Right lobe of liver (tissue), 6 donors: ENCODE results near the gene OR2A14. TPM values are rescaled to one million over a fixed set of nuclear protein-coding genes. Genes with fewer than 3 reads are reported as not detected.

Experiments
- ATAC-seq, 4 donors: fragments of 200-7000 bp; cut with Tn5 transposase; one replicate each; pipeline ENCODE4 v1.9.1; 2020; ENCODE audit warnings: mild to moderate bottlenecking in 4 of 4, moderate library complexity in 4 of 4
- DNase-seq, 3 donors: peaks; one replicate each; pipeline ENCODE4 v3.0.0-alpha.2; 2020
- H3K27ac ChIP-seq, 3 donors: fragments of 200-600 bp; one replicate each; pipeline ENCODE4 v1.8.0; 2022
- H3K27me3 ChIP-seq, 2 donors: fragments of 200-600 bp; one replicate each; pipeline ENCODE4 v1.8.0; 2022
- H3K36me3 ChIP-seq, 4 donors: fragments of 200-600 bp; sonication (generic) in 1 of 4; one replicate each; pipeline versions ENCODE4 v1.5.1 to v1.8.0; 2017 to 2022; ENCODE audit warnings: control low read depth in 1 of 4
- H3K4me1 ChIP-seq, 4 donors: fragments of 200-600 bp; sonication (generic) in 1 of 4; one replicate each; pipeline versions ENCODE4 v1.5.1 to v1.8.0; 2017 to 2022; ENCODE audit warnings: control low read depth in 1 of 4
- H3K4me3 ChIP-seq, 3 donors: fragments of 200-600 bp; one replicate each; pipeline ENCODE4 v1.8.0; 2022
- H3K9me3 ChIP-seq, 4 donors: fragments of 200-600 bp; sonication (generic) in 1 of 4; one replicate each; pipeline versions ENCODE4 v1.5.1 to v1.8.0; 2017 to 2022; ENCODE audit warnings: control low read depth in 1 of 4
- POLR2A ChIP-seq: fragments of 450-650 bp; IDR thresholded peaks from one replicate; pipeline ENCODE4 v1.6.1; 2017; ENCODE audit warnings: antibody characterized with exemption, mild to moderate bottlenecking
- WGBS: methylation state at CpG from one replicate; pipeline ENCODE4 v1.1.6; 2018; ENCODE audit warnings: low coverage, low lambda C conversion rate; ENCODE audit not compliant: insufficient coverage; ENCODE audit errors: missing lambda C conversion rate; 5-methylcytosine and 5-hydroxymethylcytosine counted together
- intact Hi-C, 2 donors: fragments of 100-400 bp; cut with DNase I; formaldehyde crosslinking; loops; one replicate each; pipeline versions ENCODE4 v1.11.2 to v1.14.1; 2022
- total RNA-seq, 6 experiments: library from RNA; depleted of rRNA in 2 of 6; stranded (reverse); fragments of >200 nt in 2 of 6; fragmentation: NEBNext Ultra II Directional in 3 of 6; extraction: Animal tissue kit (Norgen Biotek cat#: 25700) in 3 of 6; gene quantifications; one replicate each; pipeline versions ENCODE4 v1.1.0 to v1.2.4, GENCODE V29; 2016 to 2023
- TF ChIP-seq, protein P1 (sequence below), 4 donors: fragments of 200-600 bp in 3 of 4; fragments of 450-650 bp in 1 of 4; IDR thresholded peaks; one replicate each; pipeline versions ENCODE4 v1.5.1 to v1.8.0; 2016 to 2022; ENCODE audit warnings: antibody characterized with exemption in 4 of 4, mild to moderate bottlenecking in 2 of 4
- donor health status: DM: no; HTN: yes; CAD: no.
- donor health status: DM: no; HTN: no; CAD: no.
- donor health status: DM: no; HTN: no; CAD: no.
- donor health status: DM: no; HTN: yes; CAD: no.
- donor health status: DM: no; HTN: yes; CAD: no.

OR2A14 gene
- total RNA-seq, 6 experiments from 2014 or later = not detected

- ATAC-seq (no peak), DNase-seq (no peak)
- Histone ChIP-seq H3K9me3 (no peaks in the 10 kb centered on the region), H3K27me3 (no peaks in the 10 kb centered on the region), H3K36me3 (no peaks in the 10 kb centered on the region), H3K27ac (no peak overlapping the region), H3K4me1 (no peaks in the 10 kb centered on the region), H3K4me3 (no peak overlapping the region)
- TF ChIP-seq POLR2A = no peak
- TF ChIP-seq, protein P1, sequence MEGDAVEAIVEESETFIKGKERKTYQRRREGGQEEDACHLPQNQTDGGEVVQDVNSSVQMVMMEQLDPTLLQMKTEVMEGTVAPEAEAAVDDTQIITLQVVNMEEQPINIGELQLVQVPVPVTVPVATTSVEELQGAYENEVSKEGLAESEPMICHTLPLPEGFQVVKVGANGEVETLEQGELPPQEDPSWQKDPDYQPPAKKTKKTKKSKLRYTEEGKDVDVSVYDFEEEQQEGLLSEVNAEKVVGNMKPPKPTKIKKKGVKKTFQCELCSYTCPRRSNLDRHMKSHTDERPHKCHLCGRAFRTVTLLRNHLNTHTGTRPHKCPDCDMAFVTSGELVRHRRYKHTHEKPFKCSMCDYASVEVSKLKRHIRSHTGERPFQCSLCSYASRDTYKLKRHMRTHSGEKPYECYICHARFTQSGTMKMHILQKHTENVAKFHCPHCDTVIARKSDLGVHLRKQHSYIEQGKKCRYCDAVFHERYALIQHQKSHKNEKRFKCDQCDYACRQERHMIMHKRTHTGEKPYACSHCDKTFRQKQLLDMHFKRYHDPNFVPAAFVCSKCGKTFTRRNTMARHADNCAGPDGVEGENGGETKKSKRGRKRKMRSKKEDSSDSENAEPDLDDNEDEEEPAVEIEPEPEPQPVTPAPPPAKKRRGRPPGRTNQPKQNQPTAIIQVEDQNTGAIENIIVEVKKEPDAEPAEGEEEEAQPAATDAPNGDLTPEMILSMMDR (IDR thresholded peaks at IDR 0.05) = no peak
- intact Hi-C loops = no loop called here
- WGBS = 89% methylated on average over 1 of the region's 1 CpG
Observed at GRCh38 chr7:144087230-144087629, 35.7 kb upstream of the OR2A14 start.

GRCh38 chr7:144090667-144091066, 32.3 kb upstream of the OR2A14 start:
- DNase-seq = no peak
- no peak for ATAC-seq
- Histone ChIP-seq H3K4me1 (no peaks in the 10 kb centered on the region), H3K36me3 (no peaks in the 10 kb centered on the region), H3K4me3 (no peak overlapping the region), H3K27ac (no peak overlapping the region), H3K9me3 (no peaks in the 10 kb centered on the region), H3K27me3 (no peaks in the 10 kb centered on the region)
- 73% methylated on average over 3 of the region's 3 CpGs for WGBS
- TF ChIP-seq, protein P1 (IDR thresholded peaks at IDR 0.05) = no peak
- no peak for TF ChIP-seq POLR2A
- intact Hi-C loops = no loop called here

- no peak overlapping the region for H3K4me3 ChIP-seq
- no peaks in the 10 kb centered on the region for H3K4me1 ChIP-seq
- no peaks in the 10 kb centered on the region for H3K9me3 ChIP-seq
- no peak for TF ChIP-seq POLR2A
- TF ChIP-seq, protein P1 (IDR thresholded peaks at IDR 0.05) = no peak
- no peak overlapping the region for H3K27ac ChIP-seq
- DNase-seq = no peak
- H3K27me3 ChIP-seq = no peaks in the 10 kb centered on the region
- intact Hi-C loops = no loop called here
- ATAC-seq = no peak
- no peaks in the 10 kb centered on the region for H3K36me3 ChIP-seq
Observed at GRCh38 chr7:144098776-144099175, 24.2 kb upstream of the OR2A14 start.

GRCh38 chr7:144100607-144101006, 22.4 kb upstream of the OR2A14 start:
- 28% methylated on average over 3 of the region's 3 CpGs for WGBS
- no peak for ATAC-seq
- intact Hi-C loops = no loop called here

DNA sequence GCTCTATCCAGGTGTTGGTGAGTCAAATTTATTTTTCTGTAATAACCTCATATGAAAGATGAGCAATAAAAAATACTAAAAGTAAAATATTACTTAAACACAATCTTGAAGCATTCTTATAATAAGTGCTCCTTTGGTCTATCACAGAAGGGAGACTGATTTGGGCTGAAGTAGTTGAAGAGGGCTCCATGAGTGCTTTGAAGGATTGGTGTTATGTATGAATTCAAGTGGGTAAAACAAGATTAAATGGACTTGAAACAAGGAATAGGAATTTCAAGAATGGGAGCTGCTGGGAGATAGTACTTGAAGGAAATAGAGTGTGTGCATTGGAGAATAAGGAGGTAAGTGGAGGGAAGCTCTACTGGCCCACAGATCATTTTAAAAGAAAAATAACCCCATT, 20.9 kb upstream of the OR2A14 start:
- no peaks in the 10 kb centered on the region for H3K4me1 ChIP-seq
- no peak overlapping the region for H3K4me3 ChIP-seq
- no peaks in the 10 kb centered on the region for H3K36me3 ChIP-seq
- H3K9me3 ChIP-seq = no peaks in the 10 kb centered on the region
- TF ChIP-seq POLR2A = no peak
- TF ChIP-seq, protein P1 (IDR thresholded peaks at IDR 0.05) = no peak
- H3K27ac ChIP-seq = no peak overlapping the region
- intact Hi-C loops = no loop called here
- H3K27me3 ChIP-seq = no peaks in the 10 kb centered on the region
- DNase-seq = no peak
- no peak for ATAC-seq

More at GRCh38 chr7:144100607-144101006, 22.4 kb upstream of the OR2A14 start:
- Histone ChIP-seq H3K27ac (no peak overlapping the region), H3K4me1 (no peaks in the 10 kb centered on the region), H3K9me3 (no peaks in the 10 kb centered on the region), H3K4me3 (no peak overlapping the region), H3K36me3 (no peaks in the 10 kb centered on the region), H3K27me3 (no peaks in the 10 kb centered on the region)
- no peak for TF ChIP-seq POLR2A
- TF ChIP-seq, protein P1 (IDR thresholded peaks at IDR 0.05) = no peak
- no peak for DNase-seq
